Stimulated activated CD4-positive, alpha-beta T cell treated with anti-CD3 and anti-CD28 coated beads, Interleukin-4, amount 100 ng/mL, for 24 hours (primary cell): ENCODE measurements around the gene MLLT3.

Experiments used
- DNase-seq: peaks from one replicate; pipeline ENCODE4 v3.0.0-alpha.2; 2020

Gene MLLT3

GRCh38 chr9:20292002-20292401, 330.3 kb downstream of the MLLT3 start:
- DNase-seq, result no peak
